SK-N-MC (cell line): Measurements from ENCODE around the gene SCD5.

Source experiments
- EZH2 ChIP-seq: fragments of 200-600 bp; sonication (generic); IDR thresholded peaks from one replicate; pipeline ENCODE4 v1.6.1; 2017; ENCODE audit warnings: antibody characterized with exemption
- POLR2AphosphoS5 ChIP-seq: IDR thresholded peaks from 2 replicates; pipeline ENCODE4 v1.6.1; 2012; ENCODE audit warnings: mild to moderate bottlenecking, low read depth, low read length, borderline replicate concordance

DNA sequence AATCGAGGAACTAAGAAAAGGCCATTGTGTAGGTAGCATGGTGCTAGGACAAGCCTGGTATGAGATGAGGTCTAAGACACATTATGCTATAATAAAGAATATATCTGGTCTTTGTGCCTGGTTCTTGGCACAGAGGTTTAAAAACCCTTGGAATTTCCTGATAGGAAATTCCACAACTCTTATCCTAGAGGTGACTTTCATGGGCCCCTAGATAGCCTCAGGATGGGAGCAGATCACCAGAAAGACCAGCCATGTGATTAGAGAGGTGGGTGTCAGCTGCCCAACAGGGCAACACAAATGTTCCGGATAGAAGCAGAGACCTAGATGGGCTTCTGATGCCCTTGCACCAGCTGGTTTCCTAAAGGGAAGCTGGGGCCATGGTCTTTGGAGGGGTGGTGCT, 107.2 kb downstream of the SCD5 start:
- TF ChIP-seq EZH2 (no peak), POLR2AphosphoS5 (no peak)
